ENCODE data around the gene CHD6. TPM values are rescaled to one million over a fixed set of nuclear protein-coding genes. Genes with fewer than 3 reads are reported as not detected.

The CHD6 gene
- total RNA-seq, 2 experiments from 2014 or later = 26.9 to 45.7 TPM

- BruUV-seq (replicated peaks) = no TSS peak
- POLR2A ChIA-PET = interaction anchor here (1.0 kb wide), 1 partner anchor 655 kb away, joined by 3 read pairs; no protein-coding TSS in a partner anchor
- no peak overlapping the region for H2AFZ ChIP-seq (ENCODE audit: low read length)
These were observed 20.3 kb upstream of the CHD6 start for GRCh38 chr20:41638456-41638855.

GRCh38 chr20:41635158-41635557, 17.0 kb upstream of the CHD6 start:
- no peak overlapping the region for H3K4me2 ChIP-seq (ENCODE audit: low read length)
- no peak for DNase-seq (ENCODE audit: low spot score)
- ChIA-PET CTCF (ENCODE audit: unreplicated experiment) (no interaction called here), POLR2A (interaction anchor here (1.2 to 1.4 kb wide), 2 partner anchors 9 to 29 kb away, joined by 3 read pairs; no protein-coding TSS in a partner anchor)
- no peaks in the 10 kb centered on the region for H3K4me1 ChIP-seq (ENCODE audit: insufficient read depth, low read length, poor library complexity, severe bottlenecking)
- H3K9me2 ChIP-seq (ENCODE audit: insufficient read depth, low read length) = no peaks in the 10 kb centered on the region
- H4K20me1 ChIP-seq (ENCODE audit: insufficient read depth, low read length) = no peaks in the 10 kb centered on the region
- H3K9me3 ChIP-seq (ENCODE audit: low read length) = no peaks in the 10 kb centered on the region
- H2AFZ ChIP-seq (ENCODE audit: low read length) = no peak overlapping the region
- H3K27ac ChIP-seq (ENCODE audit: low read depth, low read length, poor library complexity, severe bottlenecking) = no peak overlapping the region
- H3K79me2 ChIP-seq (ENCODE audit: insufficient read depth, low read depth, low read length) = no peaks in the 10 kb centered on the region
- no peak for TF ChIP-seq EZH2phosphoT487 (IDR thresholded peaks at IDR 0.05; ENCODE audit: borderline replicate concordance, low read depth, low read length)
- no peak for TF ChIP-seq CTCF (conservative IDR thresholded peaks at IDR 0.05; ENCODE audit: low read length)
- no peaks in the 10 kb centered on the region for H3K36me3 ChIP-seq (ENCODE audit: insufficient read depth, low read length)
- no TSS peak for BruUV-seq (replicated peaks)
- H3K4me3 ChIP-seq (ENCODE audit: low read depth, low read length, poor library complexity, severe bottlenecking) = no peak overlapping the region
- intact Hi-C loops (cut with micrococcal nuclease; ENCODE audit: unreplicated experiment) = loop anchor here (1.0 kb wide), 1 partner anchor 32 kb away; no protein-coding TSS in a partner anchor

More at GRCh38 chr20:41638456-41638855, 20.3 kb upstream of the CHD6 start:
- Histone ChIP-seq H3K27ac (ENCODE audit: low read depth, low read length, poor library complexity, severe bottlenecking) (no peak overlapping the region), H3K4me3 (ENCODE audit: low read depth, low read length, poor library complexity, severe bottlenecking) (no peak overlapping the region), H3K4me2 (ENCODE audit: low read length) (no peak overlapping the region), H3K36me3 (ENCODE audit: insufficient read depth, low read length) (no peaks in the 10 kb centered on the region), H3K79me2 (ENCODE audit: insufficient read depth, low read depth, low read length) (no peaks in the 10 kb centered on the region), H3K9me3 (ENCODE audit: low read length) (no peaks in the 10 kb centered on the region), H3K4me1 (ENCODE audit: insufficient read depth, low read length, poor library complexity, severe bottlenecking) (no peaks in the 10 kb centered on the region), H4K20me1 (ENCODE audit: insufficient read depth, low read length) (no peaks in the 10 kb centered on the region), H3K9me2 (ENCODE audit: insufficient read depth, low read length) (no peaks in the 10 kb centered on the region)
- TF ChIP-seq CTCF (conservative IDR thresholded peaks at IDR 0.05; ENCODE audit: low read length) = no peak
- TF ChIP-seq EZH2phosphoT487 (IDR thresholded peaks at IDR 0.05; ENCODE audit: borderline replicate concordance, low read depth, low read length) = no peak
- CTCF ChIA-PET (ENCODE audit: unreplicated experiment) = no interaction called here
- intact Hi-C loops (cut with micrococcal nuclease; ENCODE audit: unreplicated experiment) = no loop called here
- no peak for DNase-seq (ENCODE audit: low spot score)

DNA sequence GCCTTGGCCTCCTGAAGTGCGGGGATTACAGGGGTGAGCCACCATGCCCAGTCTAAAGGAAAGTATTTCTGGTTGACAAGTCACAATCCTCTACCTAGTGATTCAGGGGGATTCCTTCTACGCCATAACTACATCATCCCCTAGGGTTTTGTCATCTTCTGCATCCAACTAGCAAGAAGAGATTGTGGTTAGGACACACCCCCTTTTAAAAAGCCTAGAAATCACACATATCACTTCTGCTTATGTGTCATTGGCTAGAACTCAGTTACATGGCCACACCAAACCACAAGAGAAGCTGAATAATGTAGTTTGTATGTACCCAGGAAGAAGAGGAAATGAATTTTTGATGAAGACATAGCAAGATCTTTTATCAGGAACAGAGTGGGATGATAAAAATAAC, 14.7 kb upstream of the CHD6 start:
- DNase-seq (ENCODE audit: low spot score) = no peak
- no TSS peak for BruUV-seq (replicated peaks)
- intact Hi-C loops (cut with micrococcal nuclease; ENCODE audit: unreplicated experiment) = no loop called here

More for the DNA sequence above, 14.7 kb upstream of the CHD6 start:
- Histone ChIP-seq H3K36me3 (ENCODE audit: insufficient read depth, low read length) (no peaks in the 10 kb centered on the region), H3K4me2 (ENCODE audit: low read length) (no peak overlapping the region), H3K9me3 (ENCODE audit: low read length) (no peaks in the 10 kb centered on the region), H2AFZ (ENCODE audit: low read length) (no peak overlapping the region), H4K20me1 (ENCODE audit: insufficient read depth, low read length) (no peaks in the 10 kb centered on the region), H3K4me3 (ENCODE audit: low read depth, low read length, poor library complexity, severe bottlenecking) (no peak overlapping the region), H3K79me2 (ENCODE audit: insufficient read depth, low read depth, low read length) (no peaks in the 10 kb centered on the region), H3K27ac (ENCODE audit: low read depth, low read length, poor library complexity, severe bottlenecking) (no peak overlapping the region), H3K4me1 (ENCODE audit: insufficient read depth, low read length, poor library complexity, severe bottlenecking) (peaks cover 4% of the 10 kb centered on the region), H3K9me2 (ENCODE audit: insufficient read depth, low read length) (no peaks in the 10 kb centered on the region)
- CTCF ChIA-PET (ENCODE audit: unreplicated experiment) = no interaction called here
- POLR2A ChIA-PET = interaction anchor here (0.6 kb wide), 1 partner anchor 71 kb away, joined by 4 read pairs; no protein-coding TSS in a partner anchor
- TF ChIP-seq EZH2phosphoT487 (IDR thresholded peaks at IDR 0.05; ENCODE audit: borderline replicate concordance, low read depth, low read length) = no peak
- TF ChIP-seq CTCF (conservative IDR thresholded peaks at IDR 0.05; ENCODE audit: low read length) = no peak

Measured in OCI-LY7 (cell line).